ENCODE results near the gene MED10. TPM values are rescaled to one million over a fixed set of nuclear protein-coding genes. Genes with fewer than 3 reads are reported as not detected.

MED10 gene
- polyA plus RNA-seq, 1 of the 3 experiments (the other 2 are of a cell fraction) = 75.9 TPM

DNA sequence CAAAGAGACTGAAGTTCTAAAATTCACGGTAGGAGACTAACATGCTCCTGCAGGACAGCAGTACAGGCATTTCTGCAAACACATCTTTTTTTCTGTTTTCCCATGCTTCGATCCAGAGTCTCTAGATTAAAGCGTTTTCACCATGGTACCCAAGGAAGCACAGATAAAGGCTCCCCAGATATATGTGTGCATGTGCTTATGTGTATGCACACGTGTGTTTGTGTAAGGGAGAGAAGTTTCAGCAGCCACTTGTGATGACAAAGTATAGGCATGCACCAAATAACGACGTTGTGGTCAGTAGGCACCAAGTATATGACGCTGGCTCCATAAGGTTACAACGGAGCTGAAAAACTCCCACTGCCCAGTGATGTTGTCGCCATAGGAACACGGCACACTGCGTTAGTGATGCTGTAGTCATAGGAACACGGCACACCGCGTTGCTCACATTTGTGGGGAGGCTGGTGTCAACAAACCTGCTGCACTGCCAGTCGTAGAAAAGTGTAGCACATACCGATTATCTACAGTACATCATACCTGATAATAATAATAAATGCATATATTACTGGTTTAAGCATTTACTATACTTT lies 21.7 kb downstream of the MED10 start:
- ChIA-PET CTCF (interaction anchor here (1.2 kb wide), 1 partner anchor 8 kb away, joined by 4 read pairs; no protein-coding TSS in a partner anchor), POLR2A (no interaction called here)
- Histone ChIP-seq H3F3A (replicated peaks; ENCODE audit: insufficient read depth) (no peaks in the 10 kb centered on the region), H3K36me3 (replicated peaks in 1 of 2; ENCODE audit: control insufficient read depth in 1 of 2, insufficient read depth in 2 of 2, low read length in 1 of 2) (no peaks in the 10 kb centered on the region), H3K9me3 (no peaks in the 10 kb centered on the region), H3K4me3 (ENCODE audit: low read depth in 2 of 2, low read length in 1 of 2) (no peak overlapping the region), H3K27ac (ENCODE audit: low read depth in 2 of 2, low read length in 1 of 2) (no peak overlapping the region), H3K27me3 (ENCODE audit: insufficient read depth) (no peaks in the 10 kb centered on the region), H3K4me2 (no peak overlapping the region), H3K9me2 (no peaks in the 10 kb centered on the region), H2AFZ (ENCODE audit: low read depth) (no peak overlapping the region), H3K79me2 (ENCODE audit: insufficient read depth) (no peaks in the 10 kb centered on the region), H3K4me1 (ENCODE audit: control insufficient read depth in 1 of 2, insufficient read depth in 2 of 2, low read depth in 1 of 2, low read length in 1 of 2) (peaks cover 0 to 16% of the 10 kb centered on the region in 2 experiments; a peak in 1 of 4 replicates), H3K9ac (no peak overlapping the region), H4K20me1 (ENCODE audit: insufficient read depth) (no peaks in the 10 kb centered on the region)
- TF ChIP-seq NRF1 (IDR thresholded peaks at IDR 0.05; ENCODE audit: low read depth, low read length) = no peak
- no peak for TF ChIP-seq RXRA (IDR thresholded peaks at IDR 0.05; ENCODE audit: borderline replicate concordance, low read depth)
- no peak for TF ChIP-seq NFIC (IDR thresholded peaks at IDR 0.05; ENCODE audit: borderline replicate concordance)
- no peak for TF ChIP-seq EZH2phosphoT487 (IDR thresholded peaks at IDR 0.05; ENCODE audit: borderline replicate concordance, low read depth)
- TF ChIP-seq EP300 (IDR thresholded peaks at IDR 0.05; ENCODE audit: borderline replicate concordance in 1 of 2, low read depth in 1 of 2, low read length in 1 of 2) = no peak
- no peak for TF ChIP-seq RCOR1 (IDR thresholded peaks at IDR 0.05; ENCODE audit: low read length)
- TF ChIP-seq GABPA (IDR thresholded peaks at IDR 0.05; ENCODE audit: low read depth) = no peak
- no peak for TF ChIP-seq IRF3 (IDR thresholded peaks at IDR 0.05; ENCODE audit: low read depth, low read length)
- TF ChIP-seq MAX (IDR thresholded peaks at IDR 0.05; ENCODE audit: low read depth) = no peak
- TF ChIP-seq GATA2 (CRISPR knock-in tag; IDR thresholded peaks at IDR 0.05) = no peak
- TF ChIP-seq MEF2A (IDR thresholded peaks at IDR 0.05; ENCODE audit: borderline replicate concordance, low read depth) = no peak
- no peak for DNase-seq
- 71% methylated on average over 16 of the region's 16 CpGs for WGBS (ENCODE audit: low lambda C conversion rate)

DNA sequence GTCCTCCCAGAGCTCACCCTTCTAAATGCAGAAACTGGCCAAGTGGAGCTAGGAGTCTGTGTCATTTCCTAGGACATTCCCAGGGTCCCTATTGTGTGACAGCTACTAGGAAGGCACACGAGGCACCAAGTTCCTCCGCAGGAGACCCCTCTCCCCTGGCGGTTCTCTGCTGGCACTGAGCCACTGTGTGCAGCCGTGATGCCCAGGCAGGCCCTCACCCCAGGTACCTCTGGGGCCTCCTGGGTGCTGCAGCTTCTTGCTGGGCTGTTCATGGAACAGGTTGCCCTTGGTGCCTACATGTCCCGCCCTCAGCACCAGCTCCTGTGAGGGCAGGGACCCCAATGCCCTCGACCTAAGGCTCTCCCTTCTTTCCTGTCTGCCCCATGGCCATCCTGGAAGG lies 23.1 kb downstream of the MED10 start:
- Histone ChIP-seq H3K36me3 (replicated peaks in 1 of 2; ENCODE audit: control insufficient read depth in 1 of 2, insufficient read depth in 2 of 2, low read length in 1 of 2) (no peaks in the 10 kb centered on the region), H3K9me2 (no peaks in the 10 kb centered on the region), H2AFZ (ENCODE audit: low read depth) (no peak overlapping the region), H3K27ac (ENCODE audit: low read depth in 2 of 2, low read length in 1 of 2) (no peak overlapping the region), H3K79me2 (ENCODE audit: insufficient read depth) (no peaks in the 10 kb centered on the region), H3K4me2 (no peak overlapping the region), H3K9ac (no peak overlapping the region), H3K4me1 (ENCODE audit: control insufficient read depth in 1 of 2, insufficient read depth in 2 of 2, low read depth in 1 of 2, low read length in 1 of 2) (peaks cover 0 to 14% of the 10 kb centered on the region in 2 experiments; a peak in 1 of 4 replicates), H4K20me1 (ENCODE audit: insufficient read depth) (no peaks in the 10 kb centered on the region), H3F3A (replicated peaks; ENCODE audit: insufficient read depth) (no peaks in the 10 kb centered on the region), H3K27me3 (ENCODE audit: insufficient read depth) (no peaks in the 10 kb centered on the region), H3K9me3 (no peaks in the 10 kb centered on the region), H3K4me3 (ENCODE audit: low read depth in 2 of 2, low read length in 1 of 2) (no peak overlapping the region)
- no peak for DNase-seq
- POLR2A ChIA-PET = interaction anchor here (0.7 kb wide), 1 partner anchor 22 kb away, joined by 3 read pairs; no protein-coding TSS in a partner anchor
- 27% methylated on average over 5 of the region's 6 CpGs for WGBS (ENCODE audit: low lambda C conversion rate)
- no peak for TF ChIP-seq RFX5 (IDR thresholded peaks at IDR 0.05; ENCODE audit: low read length)
- TF ChIP-seq, protein P1, sequence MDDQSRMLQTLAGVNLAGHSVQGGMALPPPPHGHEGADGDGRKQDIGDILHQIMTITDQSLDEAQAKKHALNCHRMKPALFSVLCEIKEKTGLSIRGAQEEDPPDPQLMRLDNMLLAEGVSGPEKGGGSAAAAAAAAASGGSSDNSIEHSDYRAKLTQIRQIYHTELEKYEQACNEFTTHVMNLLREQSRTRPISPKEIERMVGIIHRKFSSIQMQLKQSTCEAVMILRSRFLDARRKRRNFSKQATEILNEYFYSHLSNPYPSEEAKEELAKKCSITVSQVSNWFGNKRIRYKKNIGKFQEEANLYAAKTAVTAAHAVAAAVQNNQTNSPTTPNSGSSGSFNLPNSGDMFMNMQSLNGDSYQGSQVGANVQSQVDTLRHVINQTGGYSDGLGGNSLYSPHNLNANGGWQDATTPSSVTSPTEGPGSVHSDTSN (IDR thresholded peaks at IDR 0.05) = no peak
- no peak for TF ChIP-seq USF2 (IDR thresholded peaks at IDR 0.05; ENCODE audit: borderline replicate concordance, low read depth, low read length)
- TF ChIP-seq GATA2 (CRISPR knock-in tag; IDR thresholded peaks at IDR 0.05) = no peak
- no peak for TF ChIP-seq RXRA (IDR thresholded peaks at IDR 0.05; ENCODE audit: borderline replicate concordance, low read depth)
- no peak for TF ChIP-seq MEF2A (IDR thresholded peaks at IDR 0.05; ENCODE audit: borderline replicate concordance, low read depth)
- TF ChIP-seq EP300 (IDR thresholded peaks at IDR 0.05; ENCODE audit: borderline replicate concordance in 1 of 2, low read depth in 1 of 2, low read length in 1 of 2) = no peak
- no peak for TF ChIP-seq FOXJ3 (CRISPR knock-in tag; IDR thresholded peaks at IDR 0.05)
- no peak for TF ChIP-seq RAD21 (IDR thresholded peaks at IDR 0.05; ENCODE audit: low read length)
- no peak for TF ChIP-seq SIN3A (IDR thresholded peaks at IDR 0.05; ENCODE audit: borderline replicate concordance, low read depth, low read length)
- TF ChIP-seq, protein P2, sequence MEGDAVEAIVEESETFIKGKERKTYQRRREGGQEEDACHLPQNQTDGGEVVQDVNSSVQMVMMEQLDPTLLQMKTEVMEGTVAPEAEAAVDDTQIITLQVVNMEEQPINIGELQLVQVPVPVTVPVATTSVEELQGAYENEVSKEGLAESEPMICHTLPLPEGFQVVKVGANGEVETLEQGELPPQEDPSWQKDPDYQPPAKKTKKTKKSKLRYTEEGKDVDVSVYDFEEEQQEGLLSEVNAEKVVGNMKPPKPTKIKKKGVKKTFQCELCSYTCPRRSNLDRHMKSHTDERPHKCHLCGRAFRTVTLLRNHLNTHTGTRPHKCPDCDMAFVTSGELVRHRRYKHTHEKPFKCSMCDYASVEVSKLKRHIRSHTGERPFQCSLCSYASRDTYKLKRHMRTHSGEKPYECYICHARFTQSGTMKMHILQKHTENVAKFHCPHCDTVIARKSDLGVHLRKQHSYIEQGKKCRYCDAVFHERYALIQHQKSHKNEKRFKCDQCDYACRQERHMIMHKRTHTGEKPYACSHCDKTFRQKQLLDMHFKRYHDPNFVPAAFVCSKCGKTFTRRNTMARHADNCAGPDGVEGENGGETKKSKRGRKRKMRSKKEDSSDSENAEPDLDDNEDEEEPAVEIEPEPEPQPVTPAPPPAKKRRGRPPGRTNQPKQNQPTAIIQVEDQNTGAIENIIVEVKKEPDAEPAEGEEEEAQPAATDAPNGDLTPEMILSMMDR (IDR thresholded peaks at IDR 0.05) = no peak
- no peak for TF ChIP-seq GABPA (IDR thresholded peaks at IDR 0.05; ENCODE audit: low read depth)
- no peak for TF ChIP-seq FOSL2 (IDR thresholded peaks at IDR 0.05; ENCODE audit: borderline replicate concordance, low read depth)
- CTCF ChIA-PET = interaction anchor here (1.4 kb wide), 1 partner anchor 10 kb away, joined by 4 read pairs; no protein-coding TSS in a partner anchor

Measured in SK-N-SH (cell line).